K562 (cell line): ENCODE measurements around the gene OR11A1.

ENCODE experiments used
- GABPA ChIP-seq: fragments of 200-800 bp; sonication (Bioruptor generic); conservative IDR thresholded peaks from 2 replicates; pipeline ENCODE4 v1.6.1; 2016; ENCODE audit warnings: low read depth, missing genetic modification characterization, missing compliant biosample characterization
- KLF6 ChIP-seq: fragments of 250-450 bp; sonication (Bioruptor Pico); IDR thresholded peaks from 2 replicates; pipeline ENCODE4 v1.4.0; 2020; ENCODE audit warnings: mild to moderate bottlenecking, moderate library complexity, borderline replicate concordance
- POLR2A ChIP-seq: fragments of 450-650 bp; conservative IDR thresholded peaks from 2 replicates; pipeline ENCODE4 v1.6.1; 2016
- U2AF1 ChIP-seq: fragments of 200-400 bp; formaldehyde crosslinking; optimal IDR thresholded peaks from 2 replicates; pipeline ENCODE3; 2017; ENCODE audit warnings: mild to moderate bottlenecking, low read depth, low read length, moderate library complexity

GRCh38 chr6:29483735-29484134 lies 26.9 kb upstream of the OR11A1 start:
- TF ChIP-seq POLR2A (no peak), KLF6 (CRISPR knock-in tag) (no peak), GABPA (no peak), U2AF1 (no peak)
